OCI-LY3 (cell line): ENCODE data around the gene SEMA3C.

Source experiments
- H2AFZ ChIP-seq: fragments of 200-600, 300-600 bp; shearing (Covaris generic); 2 replicates; pipeline ENCODE4 v1.6.0; 2014; ENCODE audit warnings: antibody characterized with exemption, low read depth, low read length
- H3K27ac ChIP-seq: fragments of 200-600, 300-600 bp; sonication (generic); 2 replicates; pipeline ENCODE4 v1.5.1; 2014; ENCODE audit warnings: mild to moderate bottlenecking, low read length, moderate library complexity, mixed read lengths
- H3K27me3 ChIP-seq: fragments of 200-600, 300-600 bp; sonication (generic); 2 replicates; pipeline ENCODE4 v1.6.1; 2014; ENCODE audit warnings: low read depth, low read length, mixed read lengths
- H3K36me3 ChIP-seq: fragments of 200-600, 300-600 bp; sonication (generic); replicated peaks from 2 replicates; pipeline ENCODE3; 2014; ENCODE audit warnings: low read depth, low read length, mixed read lengths
- H3K4me1 ChIP-seq: fragments of 300-600, 200-600 bp; sonication (generic); 2 replicates; pipeline ENCODE4 v1.6.1; 2014; ENCODE audit warnings: low read length, mixed read lengths
- H3K4me2 ChIP-seq: fragments of 200-600, 300-600 bp; sonication (generic); 2 replicates; pipeline ENCODE4 v1.6.1; 2014; ENCODE audit warnings: low read length, mixed read lengths
- H3K4me3 ChIP-seq: fragments of 300-600, 200-600 bp; sonication (generic); 2 replicates; pipeline ENCODE4 v1.5.1; 2014; ENCODE audit warnings: antibody characterized with exemption, mild to moderate bottlenecking, low read length, moderate library complexity
- H3K79me2 ChIP-seq: fragments of 300-600, 200-600 bp; shearing (Covaris generic); 2 replicates; pipeline ENCODE4 v1.6.1; 2014; ENCODE audit warnings: mild to moderate bottlenecking, low read length, mixed read lengths
- H3K9ac ChIP-seq: fragments of 300-600, 200-600 bp; shearing (Covaris generic); 2 replicates; pipeline ENCODE4 v1.6.0; 2014; ENCODE audit warnings: mild to moderate bottlenecking, low read length, moderate library complexity
- H3K9me3 ChIP-seq: fragments of 200-600, 300-600 bp; shearing (Covaris generic); 2 replicates; pipeline ENCODE4 v1.6.1; 2014; ENCODE audit warnings: low read length, mixed read lengths; ENCODE audit not compliant: insufficient read depth
- H4K20me1 ChIP-seq: fragments of 200-600, 300-600 bp; sonication (generic); 2 replicates; pipeline ENCODE4 v1.6.1; 2016; ENCODE audit warnings: low read length, mixed read lengths; ENCODE audit not compliant: insufficient read depth
- EZH2phosphoT487 ChIP-seq: fragments of 200-600 bp; shearing (Covaris generic); IDR thresholded peaks from 2 replicates; pipeline ENCODE4 v1.6.1; 2018; ENCODE audit warnings: antibody characterized with exemption, mixed run types, low read depth
- TF ChIP-seq, protein P1 (sequence below): fragments of 200-600, 300-600 bp; sonication (generic); IDR thresholded peaks from 2 replicates; pipeline ENCODE4 v1.5.1; 2014; ENCODE audit warnings: antibody characterized with exemption, low read length, low read depth

Gene SEMA3C

DNA sequence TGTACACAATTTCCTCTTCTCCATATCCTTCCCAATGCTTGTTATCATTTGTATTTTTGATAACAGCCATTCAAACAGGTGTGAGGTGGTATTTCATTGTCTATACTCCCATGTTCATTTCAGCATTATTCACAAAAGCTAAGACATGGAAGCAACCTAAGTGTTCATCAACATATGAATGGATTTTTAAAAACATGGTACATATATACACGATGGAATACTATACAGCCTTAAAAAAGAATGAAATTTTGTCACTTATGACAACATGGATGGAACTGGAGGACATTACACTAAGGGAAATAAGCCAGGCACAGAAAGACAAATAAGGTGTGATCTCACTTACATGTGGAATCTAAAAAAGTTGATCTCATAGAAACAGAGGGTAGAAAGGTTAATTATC is 109.3 kb downstream of the SEMA3C start:
- H3K36me3 ChIP-seq: no peaks in the 10 kb centered on the region
- H3K27me3 ChIP-seq: no peaks in the 10 kb centered on the region
- H3K4me2 ChIP-seq: no peak overlapping the region
- no peak overlapping the region for H3K9ac ChIP-seq
- H3K79me2 ChIP-seq: no peaks in the 10 kb centered on the region
- no peaks in the 10 kb centered on the region for H3K9me3 ChIP-seq
- H4K20me1 ChIP-seq: no peaks in the 10 kb centered on the region
- no peak for TF ChIP-seq EZH2phosphoT487
- TF ChIP-seq, protein P1, sequence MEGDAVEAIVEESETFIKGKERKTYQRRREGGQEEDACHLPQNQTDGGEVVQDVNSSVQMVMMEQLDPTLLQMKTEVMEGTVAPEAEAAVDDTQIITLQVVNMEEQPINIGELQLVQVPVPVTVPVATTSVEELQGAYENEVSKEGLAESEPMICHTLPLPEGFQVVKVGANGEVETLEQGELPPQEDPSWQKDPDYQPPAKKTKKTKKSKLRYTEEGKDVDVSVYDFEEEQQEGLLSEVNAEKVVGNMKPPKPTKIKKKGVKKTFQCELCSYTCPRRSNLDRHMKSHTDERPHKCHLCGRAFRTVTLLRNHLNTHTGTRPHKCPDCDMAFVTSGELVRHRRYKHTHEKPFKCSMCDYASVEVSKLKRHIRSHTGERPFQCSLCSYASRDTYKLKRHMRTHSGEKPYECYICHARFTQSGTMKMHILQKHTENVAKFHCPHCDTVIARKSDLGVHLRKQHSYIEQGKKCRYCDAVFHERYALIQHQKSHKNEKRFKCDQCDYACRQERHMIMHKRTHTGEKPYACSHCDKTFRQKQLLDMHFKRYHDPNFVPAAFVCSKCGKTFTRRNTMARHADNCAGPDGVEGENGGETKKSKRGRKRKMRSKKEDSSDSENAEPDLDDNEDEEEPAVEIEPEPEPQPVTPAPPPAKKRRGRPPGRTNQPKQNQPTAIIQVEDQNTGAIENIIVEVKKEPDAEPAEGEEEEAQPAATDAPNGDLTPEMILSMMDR: no peak
- no peaks in the 10 kb centered on the region for H3K4me1 ChIP-seq
- H2AFZ ChIP-seq: no peak overlapping the region
- no peak overlapping the region for H3K27ac ChIP-seq
- no peak overlapping the region for H3K4me3 ChIP-seq

DNA sequence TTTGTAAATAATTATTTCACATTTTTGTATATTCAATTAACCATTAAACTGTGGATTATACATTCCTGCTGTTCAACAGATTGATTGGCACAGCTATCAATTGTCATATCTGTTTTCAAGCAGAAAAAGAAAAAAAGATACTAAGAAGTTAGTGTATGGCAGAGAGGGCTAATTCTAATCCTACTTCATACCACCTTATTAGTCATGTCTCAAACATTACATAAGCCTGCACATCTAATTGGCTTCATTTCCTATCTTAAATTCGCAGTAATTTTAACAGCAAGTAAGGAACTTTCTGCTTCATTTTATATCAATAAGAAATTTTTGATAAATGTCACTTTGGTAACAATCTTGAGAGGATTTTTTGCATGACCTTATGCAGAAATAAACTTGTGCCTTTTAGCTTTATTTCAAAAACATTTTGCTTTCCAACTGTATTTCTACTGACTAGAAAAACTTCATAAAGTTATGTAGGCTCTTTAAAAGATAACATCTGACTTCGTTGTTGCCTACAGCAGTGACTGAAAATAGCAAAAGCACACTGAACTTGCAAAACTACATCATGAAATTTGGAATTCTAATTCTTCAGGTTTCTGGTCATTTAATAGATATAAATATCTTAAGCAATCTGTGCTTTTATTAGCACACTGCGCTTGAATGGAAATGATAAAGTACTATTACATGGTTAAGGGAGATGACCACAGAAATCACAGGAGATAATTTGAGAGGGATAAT is 111.5 kb downstream of the SEMA3C start:
- no peaks in the 10 kb centered on the region for H3K79me2 ChIP-seq
- no peak overlapping the region for H3K4me2 ChIP-seq
- H2AFZ ChIP-seq: no peak overlapping the region
- H3K4me3 ChIP-seq: no peak overlapping the region
- H3K36me3 ChIP-seq: no peaks in the 10 kb centered on the region
- TF ChIP-seq EZH2phosphoT487: no peak
- TF ChIP-seq, protein P1: no peak
- no peaks in the 10 kb centered on the region for H3K4me1 ChIP-seq
- H4K20me1 ChIP-seq: no peaks in the 10 kb centered on the region
- H3K9ac ChIP-seq: no peak overlapping the region
- H3K27ac ChIP-seq: no peak overlapping the region
- no peaks in the 10 kb centered on the region for H3K9me3 ChIP-seq
- no peaks in the 10 kb centered on the region for H3K27me3 ChIP-seq

GRCh38 chr7:80806663-80807062 is 112.2 kb downstream of the SEMA3C start:
- H3K4me2 ChIP-seq: no peak overlapping the region
- no peak overlapping the region for H2AFZ ChIP-seq
- no peak overlapping the region for H3K4me3 ChIP-seq
- H3K79me2 ChIP-seq: no peaks in the 10 kb centered on the region
- no peaks in the 10 kb centered on the region for H4K20me1 ChIP-seq
- TF ChIP-seq, protein P1: no peak
- TF ChIP-seq EZH2phosphoT487: no peak
- H3K9ac ChIP-seq: no peak overlapping the region
- H3K36me3 ChIP-seq: no peaks in the 10 kb centered on the region
- H3K4me1 ChIP-seq: no peaks in the 10 kb centered on the region
- no peaks in the 10 kb centered on the region for H3K9me3 ChIP-seq
- H3K27me3 ChIP-seq: no peaks in the 10 kb centered on the region
- no peak overlapping the region for H3K27ac ChIP-seq

DNA sequence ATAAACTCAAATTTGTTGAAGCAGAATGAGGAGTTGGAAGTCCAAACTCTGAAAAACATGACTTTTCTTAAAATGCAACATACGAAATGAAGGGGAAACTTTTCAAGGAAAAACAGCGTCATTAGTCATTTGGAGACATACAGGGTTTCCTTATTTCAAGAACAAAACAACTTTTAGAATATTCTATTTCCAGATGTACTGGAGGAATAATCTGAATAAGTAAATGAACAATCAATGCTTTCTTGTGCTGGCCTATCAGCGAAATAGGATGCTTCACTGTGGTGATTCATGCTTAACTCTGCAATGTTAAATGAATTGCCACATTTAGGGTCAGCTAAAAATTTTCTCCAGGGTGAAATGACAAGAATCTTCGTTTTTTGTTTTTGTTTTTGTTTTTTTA is 114.3 kb downstream of the SEMA3C start:
- no peaks in the 10 kb centered on the region for H3K79me2 ChIP-seq
- H3K9me3 ChIP-seq: no peaks in the 10 kb centered on the region
- no peaks in the 10 kb centered on the region for H3K36me3 ChIP-seq
- no peaks in the 10 kb centered on the region for H3K27me3 ChIP-seq
- no peaks in the 10 kb centered on the region for H4K20me1 ChIP-seq
- H3K9ac ChIP-seq: no peak overlapping the region
- H3K27ac ChIP-seq: no peak overlapping the region
- TF ChIP-seq EZH2phosphoT487: no peak
- TF ChIP-seq, protein P1: no peak
- H3K4me3 ChIP-seq: no peak overlapping the region
- H2AFZ ChIP-seq: no peak overlapping the region
- H3K4me2 ChIP-seq: no peak overlapping the region
- H3K4me1 ChIP-seq: no peaks in the 10 kb centered on the region
